GM12878 (cell line): ENCODE results near the gene SHISA9. TPM values are rescaled to one million over a fixed set of nuclear protein-coding genes. Genes with fewer than 3 reads are reported as not detected.

Source experiments
- ATAC-seq: fragments of 200-7000 bp; cut with Tn5 transposase; 3 replicates; pipeline ENCODE4 v1.9.1; 2020; ENCODE audit warnings: mild to moderate bottlenecking, moderate library complexity
- BruUV-seq: library from RNA; stranded (reverse); fragments of 400-500 nt; replicated peaks from 2 replicates; lab custom pipeline; 2021; lab: Mats Ljungman, UMichigan
- CTCF ChIA-PET: fragments of 300-600 bp; sonication (Branson Sonifier 250); formaldehyde crosslinking; extraction: SDS; loops from one replicate; lab custom pipeline; 2021; ENCODE audit warnings: inconsistent platforms; lab: Yijun Ruan, JAX
- POLR2A ChIA-PET: fragments of 350-600 bp; formaldehyde crosslinking; extraction: SDS; loops from one replicate; lab custom pipeline; 2021; ENCODE audit warnings: inconsistent platforms; lab: Charles Lee
- RAD21 ChIA-PET: fragments of 300-600 bp; sonication (Branson Sonifier 250); formaldehyde crosslinking; loops from one replicate; lab custom pipeline; 2023; ENCODE audit warnings: antibody characterized with exemption; ENCODE audit not compliant: unreplicated experiment; lab: Charles Lee
- SMC1A ChIA-PET: fragments of 300-600 bp; sonication (Branson Sonifier 250); formaldehyde crosslinking; loops from one replicate; lab custom pipeline; 2023; ENCODE audit not compliant: unreplicated experiment, uncharacterized antibody; lab: Charles Lee
- DNase-seq: peaks from one replicate; pipeline ENCODE4 v3.0.0-alpha.2; 2011; ENCODE audit warnings: low read depth, low spot score
- FAIRE-seq: peaks from 3 replicates; lab custom pipeline; 2011; peaks lifted over from hg19 to GRCh38; lab: Jason Lieb, UNC
- H2AFZ ChIP-seq: 2 replicates; pipeline ENCODE4 v1.6.0; 2011; ENCODE audit warnings: low read depth, low read length, control low read depth; ENCODE audit not compliant: control insufficient read depth
- H3K27ac ChIP-seq: 2 replicates; pipeline ENCODE4 v1.5.1; 2011; ENCODE audit warnings: control low read depth; ENCODE audit not compliant: control insufficient read depth, insufficient read depth
- H3K27me3 ChIP-seq, 2 experiments: replicated peaks in 1 of 2; 2 replicates each; pipeline versions ENCODE4 v1.6.0 to v1.6.1; 2011; ENCODE audit warnings: low read length in 1 of 2; ENCODE audit not compliant: control insufficient read depth in 2 of 2, insufficient read depth in 2 of 2
- H3K36me3 ChIP-seq, 2 experiments: 2 replicates each; pipeline ENCODE4 v1.5.1; 2011; ENCODE audit warnings: low read length in 1 of 2; ENCODE audit not compliant: control insufficient read depth in 2 of 2, insufficient read depth in 2 of 2
- H3K4me1 ChIP-seq: 2 replicates; pipeline ENCODE4 v1.6.1; 2011; ENCODE audit warnings: mild to moderate bottlenecking, low read length, moderate library complexity, mixed read lengths; ENCODE audit not compliant: control insufficient read depth, insufficient read depth
- H3K4me2 ChIP-seq: 2 replicates; pipeline ENCODE4 v1.6.0; 2011; ENCODE audit warnings: control low read depth; ENCODE audit not compliant: control insufficient read depth, insufficient read depth
- H3K4me3 ChIP-seq: fragments of 200-600 bp; sonication (generic); 2 replicates; pipeline ENCODE4 v1.5.1; 2016
- H3K79me2 ChIP-seq: 2 replicates; pipeline ENCODE4 v1.6.0; 2011; ENCODE audit warnings: low read length; ENCODE audit not compliant: control insufficient read depth, insufficient read depth
- H3K9ac ChIP-seq: 2 replicates; pipeline ENCODE4 v1.8.0; 2011; ENCODE audit warnings: low read length, control low read depth, mixed read lengths; ENCODE audit not compliant: control insufficient read depth, insufficient read depth
- H3K9me3 ChIP-seq: replicated peaks from 3 replicates; pipeline ENCODE4 v1.5.1; 2011; ENCODE audit warnings: mild to moderate bottlenecking, low read length; ENCODE audit not compliant: control insufficient read depth, insufficient read depth
- H4K20me1 ChIP-seq: 2 replicates; pipeline ENCODE4 v1.6.0; 2011; ENCODE audit not compliant: control insufficient read depth, insufficient read depth
- ATF7 ChIP-seq: fragments of 450-650 bp; IDR thresholded peaks from 2 replicates; pipeline ENCODE4 v1.6.1; 2016; ENCODE audit warnings: low read depth, mild to moderate bottlenecking
- BACH1 ChIP-seq: fragments of 450-650 bp; IDR thresholded peaks from 2 replicates; pipeline ENCODE4 v1.6.1; 2017; ENCODE audit warnings: mild to moderate bottlenecking, borderline replicate concordance
- BCL11A ChIP-seq: IDR thresholded peaks from 2 replicates; pipeline ENCODE4 v1.6.1; 2011; ENCODE audit warnings: low read depth, low read length
- ETV6 ChIP-seq, 2 experiments: fragments of 450-650 bp in 1 of 2; IDR thresholded peaks in 1 of 2; conservative IDR thresholded peaks in 1 of 2; 2 replicates each; pipeline ENCODE4 v1.6.1; 2014; ENCODE audit warnings: antibody characterized with exemption in 1 of 2, borderline replicate concordance in 1 of 2, low read depth in 1 of 2, mild to moderate bottlenecking in 1 of 2, moderate library complexity in 1 of 2
- FOS ChIP-seq: IDR thresholded peaks from 3 replicates; pipeline ENCODE4 v1.6.1; 2011; ENCODE audit warnings: borderline replicate concordance; ENCODE audit not compliant: insufficient read length; ENCODE audit errors: extremely low read depth
- FOXK2 ChIP-seq: fragments of 450-650 bp; IDR thresholded peaks from 2 replicates; pipeline ENCODE4 v1.6.1; 2017; ENCODE audit warnings: mild to moderate bottlenecking, moderate library complexity
- GABPA ChIP-seq: IDR thresholded peaks from 2 replicates; pipeline ENCODE4 v1.6.1; 2014; ENCODE audit warnings: antibody characterized with exemption, low read depth, mild to moderate bottlenecking, inconsistent platforms
- HDGF ChIP-seq: fragments of 450-650 bp; IDR thresholded peaks from 2 replicates; pipeline ENCODE4 v1.6.1; 2016; ENCODE audit warnings: antibody characterized with exemption
- IKZF1 ChIP-seq: fragments of 450-650 bp; conservative IDR thresholded peaks from 2 replicates; pipeline ENCODE4 v1.6.1; 2017; ENCODE audit warnings: antibody characterized with exemption, mild to moderate bottlenecking
- KAT2A ChIP-seq: conservative IDR thresholded peaks from 2 replicates; pipeline ENCODE4 v1.6.1; 2011; ENCODE audit warnings: low read depth, low read length; ENCODE audit not compliant: control insufficient read depth
- MEF2A ChIP-seq: IDR thresholded peaks from 2 replicates; pipeline ENCODE4 v1.6.1; 2011; ENCODE audit warnings: low read depth, mild to moderate bottlenecking, low read length, moderate library complexity; ENCODE audit not compliant: insufficient read depth
- MEF2B ChIP-seq: fragments of 450-650 bp; IDR thresholded peaks from 2 replicates; pipeline ENCODE4 v1.6.1; 2018; ENCODE audit warnings: mild to moderate bottlenecking, moderate library complexity; ENCODE audit not compliant: partially characterized antibody, poor library complexity, severe bottlenecking
- PAX5 ChIP-seq: IDR thresholded peaks from 2 replicates; pipeline ENCODE4 v1.6.1; 2011; ENCODE audit warnings: low read depth, low read length, borderline replicate concordance
- POLR2A ChIP-seq: IDR thresholded peaks from 2 replicates; pipeline ENCODE4 v1.6.1; 2011; ENCODE audit warnings: low read depth, mild to moderate bottlenecking, low read length
- RAD21 ChIP-seq: IDR thresholded peaks from 2 replicates; pipeline ENCODE4 v1.6.1; 2011; ENCODE audit warnings: mild to moderate bottlenecking, low read depth, low read length, moderate library complexity; ENCODE audit not compliant: insufficient read depth
- SRF ChIP-seq, 2 experiments: IDR thresholded peaks; 2 replicates each; pipeline ENCODE4 v1.6.1; 2011; ENCODE audit warnings: low read depth in 2 of 2, low read length in 2 of 2, mild to moderate bottlenecking in 1 of 2, moderate library complexity in 1 of 2
- USF2 ChIP-seq: IDR thresholded peaks from 2 replicates; pipeline ENCODE4 v1.6.1; 2011; ENCODE audit warnings: low read depth, low read length, improper control_type of control experiment, borderline replicate concordance
- ZBED1 ChIP-seq: IDR thresholded peaks from 2 replicates; pipeline ENCODE4 v1.6.1; 2016; ENCODE audit warnings: borderline replicate concordance
- WGBS: methylation state at CpG from one replicate; pipeline ENCODE4 v1.1.6; 2016; ENCODE audit warnings: low lambda C conversion rate; ENCODE audit not compliant: insufficient replicate concordance, insufficient coverage; ENCODE audit errors: missing lambda C conversion rate; 5-methylcytosine and 5-hydroxymethylcytosine counted together
- in situ Hi-C: fragments of 300-500 bp; cut with MboI; formaldehyde crosslinking; loops from 9 replicates; pipeline ENCODE4 v1.14.3; 2018; ENCODE audit warnings: mixed read lengths
- intact Hi-C: fragments of 100-400 bp; cut with micrococcal nuclease; formaldehyde crosslinking; loops from one replicate; pipeline ENCODE4 v1.14.2; 2022; ENCODE audit not compliant: unreplicated experiment
- polyA plus RNA-seq, 11 experiments: library from polyadenylated mRNA; depleted of rRNA in 4 of 11; unstranded in 6 of 11; stranded (reverse) in 5 of 11; fragments of >200 nt; fragmentation: Nextera tagmentation in 4 of 11; fragmentation: Illumina TruSeq in 1 of 11; extraction: Ambion mirVana in 4 of 11; extraction: Trizol in 1 of 11; gene quantifications; 1 replicate in 1 of 11; 2 replicates in 10 of 11; pipeline versions ENCODE4 v1.2.1 to v1.2.3, GENCODE V29; 2011 to 2016; ENCODE audit warnings: inconsistent platforms in 2 of 11, missing spikeins in 2 of 11, low read depth in 1 of 11
- total RNA-seq, 4 experiments: library from RNA; depleted of rRNA in 3 of 4; stranded (reverse); fragments of >200 nt in 3 of 4; fragmentation: Illumina TruSeq in 1 of 4; extraction: Trizol in 1 of 4; gene quantifications; 2 replicates each; pipeline versions ENCODE4 v1.2.1 to v1.2.3, GENCODE V29; 2013 to 2021
- TF ChIP-seq, protein P1 (sequence below): fragments of 450-650 bp; IDR thresholded peaks from 2 replicates; pipeline ENCODE4 v1.6.1; 2017; ENCODE audit warnings: mild to moderate bottlenecking

Gene SHISA9
- total and polyA plus RNA-seq, 10 of the 15 experiments (the other 5 are each of a cell fraction or from before 2014, with no cell fraction given), result 0.03 to 25.5 (median 0.07) TPM

- intact Hi-C loops, result no loop called here
- RAD21 ChIA-PET, result interaction anchor here (0.9 to 3.2 kb wide), 11 partner anchors 9 to 507 kb away, joined by 3 to 26 read pairs (median 5); no protein-coding TSS in a partner anchor
- WGBS, result 35% methylated on average over 3 of the region's 3 CpGs
Observed at GRCh38 chr16:13055480-13055879, 154.1 kb downstream of the SHISA9 start.

GRCh38 chr16:13056607-13057006, 155.2 kb downstream of the SHISA9 start:
- H4K20me1 ChIP-seq, result no peaks in the 10 kb centered on the region
- no peaks in the 10 kb centered on the region for H3K27me3 ChIP-seq
- H3K9ac ChIP-seq, result no peak overlapping the region
- ChIA-PET CTCF (interaction anchor here (1.1 to 1.5 kb wide), 7 partner anchors 25 to 483 kb away, joined by 3 to 6 read pairs (median 4); no protein-coding TSS in a partner anchor), POLR2A (interaction anchor here (0.6 to 3.0 kb wide), 7 partner anchors 8 to 98 kb away, joined by 3 to 17 read pairs (median 3); no protein-coding TSS in a partner anchor), RAD21 (interaction anchor here (1.0 to 3.2 kb wide), 31 partner anchors 11 to 509 kb away, joined by 3 to 26 read pairs (median 5); no protein-coding TSS in a partner anchor), SMC1A (interaction anchor here (0.5 to 3.9 kb wide), 35 partner anchors 9 to 817 kb away, joined by 3 to 29 read pairs (median 6); no protein-coding TSS in a partner anchor)
- in situ Hi-C loops (no loop called here), intact Hi-C loops (no loop called here)
- no TSS peak for BruUV-seq
- no peak overlapping the region for H3K4me3 ChIP-seq
- no peak overlapping the region for H2AFZ ChIP-seq
- no peak overlapping the region for H3K4me2 ChIP-seq
- no peaks in the 10 kb centered on the region for H3K79me2 ChIP-seq
- ATAC-seq (peak; percentile 93), FAIRE-seq (no peak), DNase-seq (peak; percentile 45)
- no peaks in the 10 kb centered on the region for H3K4me1 ChIP-seq
- WGBS, result 26% methylated on average over 5 of the region's 5 CpGs
- no peaks in the 10 kb centered on the region for H3K9me3 ChIP-seq
- no peaks in the 10 kb centered on the region for H3K36me3 ChIP-seq
- no peak overlapping the region for H3K27ac ChIP-seq
- TF ChIP-seq BCL11A (peak; percentile 40; the same call in 1 of the 2 replicates), POLR2A (no peak), GABPA (no peak), SRF (IDR thresholded peaks at IDR 0.05; ENCODE audit: low read depth in 2 of 2, low read length in 2 of 2) (no peak), PAX5 (0 out of 2 replicates have a peak, but pooled peaks have one; percentile 26), USF2 (no peak), MEF2A (no peak), RAD21 (no peak), ETV6 (conservative IDR thresholded peaks at IDR 0.05 in 1 of 2, IDR thresholded peaks at IDR 0.05 in 1 of 2; ENCODE audit: borderline replicate concordance in 1 of 2, low read depth in 1 of 2) (no peak), IKZF1 (peak; percentile 97)
- TF ChIP-seq, protein P1, sequence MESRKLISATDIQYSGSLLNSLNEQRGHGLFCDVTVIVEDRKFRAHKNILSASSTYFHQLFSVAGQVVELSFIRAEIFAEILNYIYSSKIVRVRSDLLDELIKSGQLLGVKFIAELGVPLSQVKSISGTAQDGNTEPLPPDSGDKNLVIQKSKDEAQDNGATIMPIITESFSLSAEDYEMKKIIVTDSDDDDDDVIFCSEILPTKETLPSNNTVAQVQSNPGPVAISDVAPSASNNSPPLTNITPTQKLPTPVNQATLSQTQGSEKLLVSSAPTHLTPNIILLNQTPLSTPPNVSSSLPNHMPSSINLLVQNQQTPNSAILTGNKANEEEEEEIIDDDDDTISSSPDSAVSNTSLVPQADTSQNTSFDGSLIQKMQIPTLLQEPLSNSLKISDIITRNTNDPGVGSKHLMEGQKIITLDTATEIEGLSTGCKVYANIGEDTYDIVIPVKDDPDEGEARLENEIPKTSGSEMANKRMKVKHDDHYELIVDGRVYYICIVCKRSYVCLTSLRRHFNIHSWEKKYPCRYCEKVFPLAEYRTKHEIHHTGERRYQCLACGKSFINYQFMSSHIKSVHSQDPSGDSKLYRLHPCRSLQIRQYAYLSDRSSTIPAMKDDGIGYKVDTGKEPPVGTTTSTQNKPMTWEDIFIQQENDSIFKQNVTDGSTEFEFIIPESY, result no peak

More at GRCh38 chr16:13055480-13055879, 154.1 kb downstream of the SHISA9 start:
- POLR2A ChIA-PET, result interaction anchor here (1.2 to 3.0 kb wide), 5 partner anchors 10 to 100 kb away, joined by 3 to 17 read pairs (median 3); no protein-coding TSS in a partner anchor
- no peaks in the 10 kb centered on the region for H3K27me3 ChIP-seq
- H3K79me2 ChIP-seq, result no peaks in the 10 kb centered on the region
- H4K20me1 ChIP-seq, result no peaks in the 10 kb centered on the region
- no peak overlapping the region for H3K4me2 ChIP-seq
- ATAC-seq (no peak), DNase-seq (no peak), FAIRE-seq (no peak)
- CTCF ChIA-PET, result interaction anchor here (0.8 to 1.5 kb wide), 4 partner anchors 64 to 482 kb away, joined by 3 to 5 read pairs (median 3); no protein-coding TSS in a partner anchor
- no TSS peak for BruUV-seq
- no peaks in the 10 kb centered on the region for H3K9me3 ChIP-seq
- no peaks in the 10 kb centered on the region for H3K4me1 ChIP-seq
- H3K9ac ChIP-seq, result no peak overlapping the region
- TF ChIP-seq ZBED1 (no peak), BACH1 (no peak), HDGF (no peak), ATF7 (no peak), FOS (no peak), MEF2A (no peak), MEF2B (no peak), FOXK2 (no peak), KAT2A (no peak)
- no peak overlapping the region for H3K27ac ChIP-seq
- in situ Hi-C loops, result no loop called here
- SMC1A ChIA-PET, result interaction anchor here (0.7 to 3.9 kb wide), 24 partner anchors 10 to 520 kb away, joined by 3 to 29 read pairs (median 8); no protein-coding TSS in a partner anchor
- no peak overlapping the region for H3K4me3 ChIP-seq
- no peaks in the 10 kb centered on the region for H3K36me3 ChIP-seq
- no peak overlapping the region for H2AFZ ChIP-seq
